IMR-90 (cell line): ENCODE data around the gene MLLT10. TPM values are rescaled to one million over a fixed set of nuclear protein-coding genes. Genes with fewer than 3 reads are reported as not detected.

ENCODE experiments used
- ATAC-seq: fragments of 200-7000 bp; cut with Tn5 transposase; 2 replicates; pipeline ENCODE4 v1.9.1; 2020; ENCODE audit warnings: low read depth, mild to moderate bottlenecking, moderate library complexity
- BruUV-seq: library from RNA; stranded (reverse); fragments of 400-500 nt; replicated peaks from 2 replicates; lab custom pipeline; 2021; lab: Mats Ljungman, UMichigan
- CTCF ChIA-PET: fragments of 300-600 bp; formaldehyde crosslinking; extraction: SDS; loops from one replicate; lab custom pipeline; 2021; ENCODE audit warnings: antibody characterized with exemption; lab: Yijun Ruan, JAX
- POLR2A ChIA-PET: fragments of 300-600 bp; sonication (Branson Sonifier 250); formaldehyde crosslinking; loops from one replicate; lab custom pipeline; 2022; ENCODE audit warnings: antibody characterized with exemption; ENCODE audit not compliant: unreplicated experiment; lab: Charles Lee
- DNase-seq: peaks from one replicate; pipeline ENCODE4 v3.0.0; 2013
- H2AFZ ChIP-seq: replicated peaks from 2 replicates; pipeline ENCODE3; 2013; ENCODE audit warnings: low read length, mild to moderate bottlenecking; ENCODE audit not compliant: poor library complexity
- H2AK5ac ChIP-seq: 2 replicates; pipeline ENCODE4 v1.6.1; 2013; ENCODE audit warnings: low read depth, low read length, inconsistent platforms
- H2AK9ac ChIP-seq: replicated peaks from 2 replicates; pipeline ENCODE3; 2013; ENCODE audit warnings: mild to moderate bottlenecking, low read depth, low read length, moderate library complexity; ENCODE audit not compliant: poor library complexity
- H2BK120ac ChIP-seq: 2 replicates; pipeline ENCODE4 v1.6.1; 2013; ENCODE audit warnings: low read depth, low read length, inconsistent platforms
- H2BK15ac ChIP-seq: 3 replicates; pipeline ENCODE4 v1.6.1; 2013; ENCODE audit warnings: low read depth, low read length, inconsistent platforms
- H2BK20ac ChIP-seq: 2 replicates; pipeline ENCODE4 v1.6.1; 2013; ENCODE audit warnings: low read depth, mild to moderate bottlenecking, inconsistent platforms, low read length, moderate library complexity
- H2BK5ac ChIP-seq: 2 replicates; pipeline ENCODE4 v1.6.1; 2013; ENCODE audit warnings: mild to moderate bottlenecking, low read depth, low read length, inconsistent platforms; ENCODE audit not compliant: poor library complexity, severe bottlenecking
- H3K14ac ChIP-seq: replicated peaks from 2 replicates; pipeline ENCODE4 v1.6.1; 2013; ENCODE audit warnings: low read depth, low read length, inconsistent platforms
- H3K18ac ChIP-seq: 2 replicates; pipeline ENCODE4 v1.6.1; 2013; ENCODE audit warnings: low read depth, low read length, control low read depth
- H3K23ac ChIP-seq: 2 replicates; pipeline ENCODE4 v1.6.1; 2013; ENCODE audit warnings: low read depth, low read length, inconsistent platforms
- H3K27ac ChIP-seq: 2 replicates; pipeline ENCODE4 v1.5.1; 2013; ENCODE audit warnings: mild to moderate bottlenecking, control low read depth, low read length; ENCODE audit not compliant: insufficient read depth
- H3K27me3 ChIP-seq: 2 replicates; pipeline ENCODE4 v1.6.1; 2013; ENCODE audit warnings: low read length; ENCODE audit not compliant: control insufficient read depth, insufficient read depth
- H3K36me3 ChIP-seq: 2 replicates; pipeline ENCODE4 v1.6.1; 2013; ENCODE audit warnings: low read length, mixed read lengths; ENCODE audit not compliant: control insufficient read depth, insufficient read depth
- H3K4ac ChIP-seq: 2 replicates; pipeline ENCODE4 v1.6.1; 2013; ENCODE audit warnings: low read depth, low read length, inconsistent platforms
- H3K4me1 ChIP-seq: 2 replicates; pipeline ENCODE4 v1.6.1; 2013; ENCODE audit warnings: low read length, mixed read lengths; ENCODE audit not compliant: control insufficient read depth, insufficient read depth
- H3K4me2 ChIP-seq: 2 replicates; pipeline ENCODE4 v1.6.1; 2013; ENCODE audit warnings: low read depth, mild to moderate bottlenecking, control low read depth, low read length, moderate library complexity
- H3K4me3 ChIP-seq: 2 replicates; pipeline ENCODE4 v1.5.1; 2013; ENCODE audit warnings: low read depth, mild to moderate bottlenecking, control low read depth, low read length, moderate library complexity; ENCODE audit not compliant: insufficient read depth
- H3K56ac ChIP-seq: 2 replicates; pipeline ENCODE4 v1.6.1; 2013; ENCODE audit warnings: low read length, inconsistent platforms; ENCODE audit not compliant: insufficient read depth; ENCODE audit errors: extremely low read depth
- H3K79me1 ChIP-seq, 2 experiments: 2 replicates each; pipeline ENCODE4 v1.6.1; 2013; ENCODE audit warnings: low read length in 2 of 2, inconsistent platforms in 1 of 2, low read depth in 1 of 2
- H3K9ac ChIP-seq: 2 replicates; pipeline ENCODE4 v1.6.1; 2013; ENCODE audit warnings: low read depth, low read length, control low read depth
- H3K9me1 ChIP-seq: 2 replicates; pipeline ENCODE4 v1.6.1; 2013; ENCODE audit warnings: low read length, inconsistent platforms; ENCODE audit not compliant: insufficient read depth
- H3K9me3 ChIP-seq: 2 replicates; pipeline ENCODE4 v1.6.1; 2013; ENCODE audit warnings: low read length; ENCODE audit not compliant: control insufficient read depth, insufficient read depth
- H4K20me1 ChIP-seq: 2 replicates; pipeline ENCODE4 v1.6.1; 2013; ENCODE audit warnings: low read length, inconsistent platforms; ENCODE audit not compliant: insufficient read depth
- H4K5ac ChIP-seq: 2 replicates; pipeline ENCODE4 v1.6.1; 2013; ENCODE audit warnings: mild to moderate bottlenecking, low read depth, low read length, control low read depth
- H4K8ac ChIP-seq, 2 experiments: 2 replicates each; pipeline ENCODE4 v1.6.1; 2013; ENCODE audit warnings: low read depth in 2 of 2, low read length in 2 of 2, control low read depth in 1 of 2, inconsistent platforms in 1 of 2
- H4K91ac ChIP-seq: 2 replicates; pipeline ENCODE4 v1.6.1; 2013; ENCODE audit warnings: low read depth, low read length, inconsistent platforms; ENCODE audit not compliant: insufficient read depth
- BHLHE40 ChIP-seq: fragments of 150-350 bp; IDR thresholded peaks from 2 replicates; pipeline ENCODE4 v1.6.1; 2016; ENCODE audit warnings: mild to moderate bottlenecking, low read depth, low read length
- CHD1 ChIP-seq: IDR thresholded peaks from 2 replicates; pipeline ENCODE4 v1.6.1; 2012; ENCODE audit warnings: low read depth, low read length, improper control_type of control experiment
- MAFK ChIP-seq: IDR thresholded peaks from 2 replicates; pipeline ENCODE4 v1.6.1; 2012; ENCODE audit warnings: low read depth, low read length, improper control_type of control experiment
- MAZ ChIP-seq: IDR thresholded peaks from 2 replicates; pipeline ENCODE4 v1.6.1; 2012; ENCODE audit warnings: low read depth, mild to moderate bottlenecking, low read length, improper control_type of control experiment, moderate library complexity, borderline replicate concordance
- MXI1 ChIP-seq: IDR thresholded peaks from 2 replicates; pipeline ENCODE4 v1.6.1; 2012; ENCODE audit warnings: low read depth, mild to moderate bottlenecking, low read length, moderate library complexity, borderline replicate concordance
- NFE2L2 ChIP-seq: fragments of 150-350 bp; IDR thresholded peaks from 2 replicates; pipeline ENCODE4 v1.6.1; 2016; ENCODE audit warnings: low read depth, mild to moderate bottlenecking, low read length
- SMC3 ChIP-seq: fragments of 150-350 bp; IDR thresholded peaks from 2 replicates; pipeline ENCODE4 v1.6.1; 2016; ENCODE audit warnings: low read depth, mild to moderate bottlenecking, antibody characterized with exemption, low read length, moderate library complexity
- WGBS, 2 experiments: methylation state at CpG; one replicate each; pipeline versions ENCODE4 v1.1.5 to v1.1.7; 2013; ENCODE audit warnings: missing lambda C conversion rate in 2 of 2; ENCODE audit not compliant: insufficient read length in 1 of 2; ENCODE audit errors: extremely low coverage in 2 of 2; 5-methylcytosine and 5-hydroxymethylcytosine counted together
- dilution Hi-C: fragments of 300-500 bp; cut with HindIII; formaldehyde crosslinking; loops from one replicate; pipeline ENCODE4 v1.14.3; 2018; ENCODE audit warnings: low sequenced_read_pairs; ENCODE audit not compliant: unreplicated experiment
- in situ Hi-C: fragments of 300-500 bp; cut with MboI; formaldehyde crosslinking; loops from 3 replicates; pipeline ENCODE4 v1.14.3; 2019; ENCODE audit warnings: low sequenced_read_pairs, inconsistent platforms, mixed read lengths
- intact Hi-C: fragments of 100-400 bp; cut with micrococcal nuclease; formaldehyde crosslinking; loops from 2 replicates; pipeline ENCODE4 v1.10.0; 2022
- polyA plus RNA-seq, 3 experiments: library from polyadenylated mRNA; depleted of rRNA; stranded (reverse); fragments of >200 nt; gene quantifications; 2 replicates each; pipeline ENCODE4 v1.2.3, GENCODE V29; 2012; ENCODE audit warnings: low replicate concordance in 1 of 3
- total RNA-seq: library from RNA; depleted of rRNA; stranded (reverse); fragments of >200 nt; gene quantifications from 2 replicates; pipeline ENCODE4 v1.2.3, GENCODE V29; 2012

The MLLT10 gene
- total and polyA plus RNA-seq, 2 of the 4 experiments (the other 2 are of a cell fraction): 22.5 to 29.0 TPM

DNA sequence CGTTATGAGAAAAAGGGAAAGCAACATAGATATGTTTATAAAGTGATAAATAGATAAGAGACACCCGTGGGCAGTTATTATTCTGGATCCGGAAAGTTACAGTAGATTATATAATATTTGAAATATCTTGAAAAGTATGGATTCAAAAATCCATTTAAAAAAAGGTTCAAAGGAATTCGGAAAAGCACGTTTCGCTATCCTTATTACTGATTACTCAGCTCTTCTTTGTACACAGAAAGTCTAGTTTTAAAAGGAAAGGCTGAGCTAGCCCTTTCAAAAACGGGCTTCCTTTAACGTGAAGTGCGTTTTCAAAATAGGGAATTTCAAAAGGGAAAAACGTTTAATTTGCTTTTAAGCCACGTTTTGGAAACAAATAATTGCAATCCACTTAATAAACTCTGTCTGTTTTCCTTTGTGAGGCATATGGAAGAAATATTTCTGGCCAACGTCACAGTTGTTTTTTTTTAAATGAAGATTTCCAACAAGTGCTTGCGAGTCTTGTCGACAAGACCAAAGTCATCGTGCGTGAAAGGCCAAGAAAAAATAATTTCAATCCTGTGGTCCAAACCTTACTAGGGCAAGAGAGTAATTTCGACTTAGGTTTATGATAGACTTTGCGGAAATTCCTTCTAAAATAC is 6.3 kb upstream of the MLLT10 start:
- H3K36me3 ChIP-seq: no peaks in the 10 kb centered on the region
- peak overlapping the region; percentile 88 for H3K4ac ChIP-seq
- peak overlapping the region; percentile 83 for H4K5ac ChIP-seq
- H3K9ac ChIP-seq: peak overlapping the region; percentile 93
- TF ChIP-seq SMC3 (no peak), NFE2L2 (no peak), MAZ (no peak), BHLHE40 (no peak), MXI1 (0 out of 2 replicates have a peak, but pooled peaks have one; percentile 5), MAFK (peak; percentile 74), CHD1 (no peak)
- H2BK5ac ChIP-seq: peak overlapping the region; percentile 93
- peak overlapping the region; percentile 78 for H3K18ac ChIP-seq
- dilution Hi-C loops (no loop called here), intact Hi-C loops (loop anchor here (2.0 to 10.0 kb wide), 2 partner anchors 31 to 427 kb away; no protein-coding TSS in a partner anchor), in situ Hi-C loops (no loop called here)
- H3K23ac ChIP-seq: peak overlapping the region; percentile 88
- peak overlapping the region; percentile 98 for H3K4me2 ChIP-seq
- H2AFZ ChIP-seq: peak overlapping the region; percentile 91
- ATAC-seq (no peak), DNase-seq (peak; percentile 57)
- peak overlapping the region; percentile 82 to 91 for H4K8ac ChIP-seq
- ChIA-PET CTCF (interaction anchor here (1.3 kb wide), 1 partner anchor 205 kb away, joined by 3 read pairs; no protein-coding TSS in a partner anchor), POLR2A (no interaction called here)
- H3K9me3 ChIP-seq: no peaks in the 10 kb centered on the region
- peak overlapping the region; percentile 74 for H2AK9ac ChIP-seq
- peak overlapping the region; percentile 87 for H4K91ac ChIP-seq
- H3K9me1 ChIP-seq: 0 out of 2 replicates have a peak, but pooled peaks cover 3% of the 10 kb centered on the region
- H2BK120ac ChIP-seq: peak overlapping the region; percentile 68
- H2BK20ac ChIP-seq: no peak overlapping the region
- BruUV-seq: no TSS peak
- peak overlapping the region; percentile 55 for H3K4me3 ChIP-seq
- peak overlapping the region; percentile 96 for H3K56ac ChIP-seq
- peaks cover 2 to 3% of the 10 kb centered on the region in 2 experiments; a peak in 3 of 4 replicates for H3K79me1 ChIP-seq
- H4K20me1 ChIP-seq: no peaks in the 10 kb centered on the region
- peak overlapping the region; percentile 96 for H3K27ac ChIP-seq
- WGBS, 2 experiments: no CpG with 5 or more reads among the region's 18 CpGs
- peak overlapping the region; percentile 86 for H3K14ac ChIP-seq
- peaks cover 3% of the 10 kb centered on the region; the same call in 1 of the 2 replicates for H3K4me1 ChIP-seq
- H3K27me3 ChIP-seq: no peaks in the 10 kb centered on the region
- H2BK15ac ChIP-seq: peak overlapping the region; percentile 82; the same call in 2 of the 3 replicates
- peak overlapping the region; percentile 67 for H2AK5ac ChIP-seq
